Measurements from ENCODE around the gene GATAD2A. TPM values are rescaled to one million over a fixed set of nuclear protein-coding genes. Genes with fewer than 3 reads are reported as not detected.

GATAD2A gene
- total and polyA plus RNA-seq, 9 of the 15 experiments (the other 6 are each of a cell fraction or from before 2014, with no cell fraction given): 2.4 to 226 (median 44.2) TPM

GRCh38 chr19:19404879-19405860 is at the start of gene GATAD2A (continued):
- no peak for TF ChIP-seq BRCA1 (IDR thresholded peaks at IDR 0.05)
- no peak for TF ChIP-seq BRCA1 (CRISPR knock-in tag; IDR thresholded peaks at IDR 0.05)
- peak in 1 of 2 experiments; percentile 77; a peak in 2 of 4 replicates for TF ChIP-seq SRF (CRISPR knock-in tag; IDR thresholded peaks at IDR 0.05)
- TF ChIP-seq ZNF133 (CRISPR knock-in tag; IDR thresholded peaks at IDR 0.05): no peak
- TF ChIP-seq BRF1 (IDR thresholded peaks at IDR 0.05; ENCODE audit: borderline replicate concordance, extremely low read depth, insufficient read length): no peak
- no peak for TF ChIP-seq MLX (CRISPR knock-in tag; conservative IDR thresholded peaks at IDR 0.05)
- TF ChIP-seq FOXP1 (CRISPR knock-in tag; IDR thresholded peaks at IDR 0.05): peak; percentile 96
- TF ChIP-seq NR4A1 (CRISPR knock-in tag; IDR thresholded peaks at IDR 0.05): no peak
- peak; percentile 75; the same call in 1 of the 2 replicates for TF ChIP-seq NR4A1 (tag; IDR thresholded peaks at IDR 0.05)
- TF ChIP-seq ZNF699 (CRISPR knock-in tag; IDR thresholded peaks at IDR 0.05; ENCODE audit: insufficient replicate concordance): no peak
- TF ChIP-seq RBM17 (IDR thresholded peaks at IDR 0.05; ENCODE audit: borderline replicate concordance, low read depth, low read length): no peak
- peak; percentile 96; the same call in 1 of the 2 replicates for TF ChIP-seq ZNF511 (CRISPR knock-in tag; IDR thresholded peaks at IDR 0.05)
- TF ChIP-seq TAF15 (IDR thresholded peaks at IDR 0.05; ENCODE audit: low read depth, low read length): no peak
- no peak for TF ChIP-seq ZNF695 (CRISPR knock-in tag; IDR thresholded peaks at IDR 0.05)
- TF ChIP-seq ZNF354B (CRISPR knock-in tag; IDR thresholded peaks at IDR 0.05): no peak
- no peak for TF ChIP-seq HINFP (tag; conservative IDR thresholded peaks at IDR 0.05; ENCODE audit: low read depth)
- TF ChIP-seq RAD21 (CRISPR knock-in tag; conservative IDR thresholded peaks at IDR 0.05 in 1 of 2, IDR thresholded peaks at IDR 0.05 in 1 of 2): peak; percentile 45 to 59
- peak; percentile 58; the same call in 1 of the 2 replicates for TF ChIP-seq MITF (IDR thresholded peaks at IDR 0.05)
- TF ChIP-seq ZKSCAN8 (CRISPR knock-in tag; IDR thresholded peaks at IDR 0.05): no peak
- TF ChIP-seq ERF (CRISPR knock-in tag; IDR thresholded peaks at IDR 0.05): no peak; the same call in 1 of the 2 replicates
- TF ChIP-seq HIVEP1 (CRISPR knock-in tag; IDR thresholded peaks at IDR 0.05): no peak
- peak; percentile 87 for TF ChIP-seq ZEB2 (IDR thresholded peaks at IDR 0.05)
- TF ChIP-seq PHF21A (IDR thresholded peaks at IDR 0.05; ENCODE audit: borderline replicate concordance, low read depth): no peak
